H1 (cell line): ENCODE measurements around the gene CABP1. TPM values are rescaled to one million over a fixed set of nuclear protein-coding genes. Genes with fewer than 3 reads are reported as not detected.

Experiments
- CEBPB ChIP-seq: IDR thresholded peaks from 2 replicates; pipeline ENCODE4 v1.6.1; 2012; ENCODE audit warnings: low read depth, low read length
- CHD1 ChIP-seq: IDR thresholded peaks from 2 replicates; pipeline ENCODE4 v1.6.1; 2012; ENCODE audit warnings: low read depth, low read length, improper control_type of control experiment
- E2F6 ChIP-seq: IDR thresholded peaks from 2 replicates; pipeline ENCODE4 v1.6.1; 2012; ENCODE audit warnings: inconsistent platforms
- KDM1A ChIP-seq: fragments of 200-600, 300-600 bp; sonication (generic); IDR thresholded peaks from 2 replicates; pipeline ENCODE4 v1.7.1; 2016; ENCODE audit warnings: mild to moderate bottlenecking, low read length, borderline replicate concordance
- MAFK ChIP-seq: IDR thresholded peaks from 2 replicates; pipeline ENCODE4 v1.6.1; 2012; ENCODE audit warnings: low read depth, mild to moderate bottlenecking, improper control_type of control experiment, low read length
- MAX ChIP-seq: IDR thresholded peaks from 2 replicates; pipeline ENCODE4 v1.6.1; 2012; ENCODE audit warnings: inconsistent platforms
- POLR2AphosphoS5 ChIP-seq: IDR thresholded peaks from 2 replicates; pipeline ENCODE4 v1.6.1; 2011; ENCODE audit warnings: low read depth, low read length
- SIX5 ChIP-seq: IDR thresholded peaks from 2 replicates; pipeline ENCODE4 v1.6.1; 2011; ENCODE audit warnings: mild to moderate bottlenecking, low read depth, low read length
- TAF1 ChIP-seq: IDR thresholded peaks from 2 replicates; pipeline ENCODE4 v1.6.1; 2011; ENCODE audit warnings: mild to moderate bottlenecking, low read depth, low read length
- polyA plus RNA-seq, 7 experiments: library from polyadenylated mRNA; depleted of rRNA in 3 of 7; stranded (reverse) in 5 of 7; unstranded in 2 of 7; fragments of >200 nt in 5 of 7; fragments of 200-250 nt in 2 of 7; gene quantifications; 1 replicate in 5 of 7; 2 replicates in 1 of 7; 4 replicates in 1 of 7; pipeline versions ENCODE4 v1.2.1 to v1.2.3, GENCODE V29; 2011 to 2013; ENCODE audit warnings: missing spikeins in 2 of 7, mixed read lengths in 2 of 7
- total RNA-seq: library from RNA; stranded (reverse); fragmentation: NEBNext Ultra II Directional; extraction: Animal tissue kit (Norgen Biotek cat#: 25700); gene quantifications from 2 replicates; pipeline ENCODE4 v1.2.1, GENCODE V29; 2021

The CABP1 gene
- total and polyA plus RNA-seq, 2 of the 8 experiments (the other 6 are each of a cell fraction or from before 2014, with no cell fraction given), result 3.9 to 7.4 TPM

- TF ChIP-seq E2F6 (no peak), POLR2AphosphoS5 (no peak), TAF1 (no peak), CHD1 (no peak), MAFK (no peak), CEBPB (no peak), SIX5 (no peak), KDM1A (no peak), MAX (no peak)
- TF ChIP-seq, all 59 proteins: peak for 0
Measured at GRCh38 chr12:120630104-120630892, 10.1 kb upstream of the CABP1 start (continued).
